H1 (cell line): ENCODE data around the gene LDLRAP1. TPM values are rescaled to one million over a fixed set of nuclear protein-coding genes. Genes with fewer than 3 reads are reported as not detected.

Source experiments
- CTCF ChIA-PET: fragments of 300-600 bp; sonication (Branson Sonifier 250); formaldehyde crosslinking; loops from one replicate; lab custom pipeline; 2021; ENCODE audit not compliant: partially characterized antibody; lab: Charles Lee
- POLR2A ChIA-PET: fragments of 300-600 bp; sonication (Branson Sonifier 250); formaldehyde crosslinking; loops from one replicate; lab custom pipeline; 2021; ENCODE audit warnings: inconsistent platforms; ENCODE audit not compliant: partially characterized antibody; lab: Charles Lee
- DNase-seq, 2 experiments: peaks; one replicate each; pipeline versions ENCODE4 v3.0.0 to v3.0.0-alpha.2; 2010 to 2022; ENCODE audit warnings: low spot score in 2 of 2, low read depth in 1 of 2, mixed read lengths in 1 of 2
- FAIRE-seq: peaks from 2 replicates; lab custom pipeline; 2011; peaks lifted over from hg19 to GRCh38; lab: Jason Lieb, UNC
- H2AFZ ChIP-seq: 2 replicates; pipeline ENCODE4 v1.8.1; 2012; ENCODE audit warnings: low read length, inconsistent platforms
- H2AK5ac ChIP-seq: 2 replicates; pipeline ENCODE4 v1.6.1; 2013; ENCODE audit warnings: low read depth, low read length
- H2BK120ac ChIP-seq: replicated peaks from 2 replicates; pipeline ENCODE3; 2013; ENCODE audit warnings: low read depth, low read length, inconsistent platforms
- H2BK12ac ChIP-seq: 2 replicates; pipeline ENCODE4 v1.6.1; 2013; ENCODE audit warnings: low read depth, low read length
- H2BK15ac ChIP-seq: 2 replicates; pipeline ENCODE4 v1.6.1; 2013; ENCODE audit warnings: low read length
- H2BK20ac ChIP-seq: 2 replicates; pipeline ENCODE4 v1.6.1; 2013; ENCODE audit warnings: low read length
- H2BK5ac ChIP-seq: 2 replicates; pipeline ENCODE4 v1.6.1; 2013; ENCODE audit warnings: low read depth, low read length
- H3K14ac ChIP-seq: 2 replicates; pipeline ENCODE4 v1.6.1; 2013; ENCODE audit warnings: inconsistent platforms; ENCODE audit not compliant: insufficient read length
- H3K18ac ChIP-seq: 2 replicates; pipeline ENCODE4 v1.6.1; 2013; ENCODE audit warnings: low read length; ENCODE audit errors: extremely low read depth
- H3K23ac ChIP-seq: 2 replicates; pipeline ENCODE4 v1.6.1; 2013; ENCODE audit warnings: inconsistent platforms; ENCODE audit not compliant: insufficient read length
- H3K23me2 ChIP-seq: 2 replicates; pipeline ENCODE4 v1.6.1; 2013; ENCODE audit warnings: low read depth, low read length
- H3K27ac ChIP-seq: 2 replicates; pipeline ENCODE4 v1.6.1; 2011; ENCODE audit warnings: low read depth, low read length, inconsistent platforms
- H3K27me3 ChIP-seq, 4 experiments: replicated peaks in 1 of 4; 1 replicate in 1 of 4; 2 replicates in 3 of 4; pipeline versions ENCODE4 v1.6.1 to v1.8.1; 2011 to 2013; ENCODE audit warnings: low read length in 3 of 4, mild to moderate bottlenecking in 3 of 4, inconsistent platforms in 2 of 4, mixed read lengths in 2 of 4, moderate library complexity in 1 of 4; ENCODE audit not compliant: control insufficient read depth in 3 of 4, insufficient read depth in 3 of 4; ENCODE audit errors: extremely low read depth in 1 of 4
- H3K36me3 ChIP-seq, 4 experiments: 2 replicates each; pipeline versions ENCODE4 v1.6.1 to v1.8.1; 2011 to 2013; ENCODE audit warnings: mild to moderate bottlenecking in 4 of 4, low read length in 3 of 4, moderate library complexity in 2 of 4, control low read depth in 1 of 4, inconsistent platforms in 1 of 4; ENCODE audit not compliant: insufficient read depth in 4 of 4, control insufficient read depth in 2 of 4
- H3K4ac ChIP-seq: replicated peaks from 2 replicates; pipeline ENCODE3; 2013; ENCODE audit warnings: low read length, low read depth, mixed read lengths, inconsistent platforms; ENCODE audit not compliant: insufficient read length
- H3K4me1 ChIP-seq, 4 experiments: replicated peaks in 1 of 4; 1 replicate in 1 of 4; 2 replicates in 3 of 4; pipeline versions ENCODE4 v1.6.1 to v1.8.1; 2011 to 2013; ENCODE audit warnings: low read length in 3 of 4, inconsistent platforms in 2 of 4, mixed read lengths in 1 of 4; ENCODE audit not compliant: insufficient read depth in 4 of 4, control insufficient read depth in 3 of 4
- H3K4me2 ChIP-seq, 2 experiments: 2 replicates each; pipeline versions ENCODE4 v1.6.1 to v1.8.1; 2011 to 2013; ENCODE audit warnings: low read depth in 2 of 2, low read length in 2 of 2, control low read depth in 1 of 2, inconsistent platforms in 1 of 2, mild to moderate bottlenecking in 1 of 2; ENCODE audit not compliant: insufficient read depth in 1 of 2
- H3K4me3 ChIP-seq, 4 experiments: fragments of 200-600, 300-600 bp in 1 of 4; sonication (generic), shearing (Covaris generic), sonication (Bioruptor Twin) in 1 of 4; 2 replicates each; pipeline versions ENCODE4 v1.5.1 to v1.8.1; 2011 to 2016; ENCODE audit warnings: low read length in 4 of 4, low read depth in 3 of 4, control low read depth in 2 of 4, inconsistent platforms in 2 of 4, mild to moderate bottlenecking in 2 of 4, mixed read lengths in 1 of 4, moderate library complexity in 1 of 4; ENCODE audit not compliant: insufficient read depth in 2 of 4; ENCODE audit errors: extremely low read depth in 1 of 4
- H3K56ac ChIP-seq: replicated peaks from 2 replicates; pipeline ENCODE3; 2013; ENCODE audit warnings: low read depth, mild to moderate bottlenecking, mixed read lengths, low read length, inconsistent platforms; ENCODE audit not compliant: insufficient read length
- H3K79me1 ChIP-seq: 2 replicates; pipeline ENCODE4 v1.6.1; 2013; ENCODE audit warnings: low read depth, low read length, control low read depth
- H3K79me2 ChIP-seq, 2 experiments: 2 replicates each; pipeline versions ENCODE4 v1.6.1 to v1.8.1; 2012 to 2013; ENCODE audit warnings: low read length in 2 of 2, mild to moderate bottlenecking in 2 of 2, inconsistent platforms in 1 of 2; ENCODE audit not compliant: insufficient read depth in 2 of 2, control insufficient read depth in 1 of 2
- H3K9ac ChIP-seq, 4 experiments: replicated peaks in 1 of 4; 1 replicate in 1 of 4; 2 replicates in 3 of 4; pipeline versions ENCODE4 v1.6.1 to v1.8.1; 2011 to 2013; ENCODE audit warnings: low read depth in 3 of 4, low read length in 3 of 4, control low read depth in 2 of 4, mild to moderate bottlenecking in 2 of 4, moderate library complexity in 2 of 4, inconsistent platforms in 1 of 4; ENCODE audit errors: extremely low read depth in 1 of 4
- H3K9me3 ChIP-seq, 2 experiments: 2 replicates each; pipeline versions ENCODE4 v1.6.1 to v1.8.1; 2012 to 2013; ENCODE audit warnings: mild to moderate bottlenecking in 2 of 2, moderate library complexity in 2 of 2, control low read depth in 1 of 2, inconsistent platforms in 1 of 2, low read depth in 1 of 2, low read length in 1 of 2, mixed read lengths in 1 of 2; ENCODE audit not compliant: insufficient read depth in 2 of 2
- H4K20me1 ChIP-seq, 2 experiments: replicated peaks in 1 of 2; 2 replicates each; pipeline versions ENCODE3 to v1.8.1; 2011 to 2013; ENCODE audit warnings: inconsistent platforms in 2 of 2, low read length in 2 of 2, mild to moderate bottlenecking in 1 of 2; ENCODE audit not compliant: insufficient read depth in 2 of 2, control insufficient read depth in 1 of 2
- H4K5ac ChIP-seq: 2 replicates; pipeline ENCODE4 v1.6.1; 2013; ENCODE audit warnings: low read length, low read depth, mixed read lengths, inconsistent platforms; ENCODE audit not compliant: insufficient read length
- H4K8ac ChIP-seq: 2 replicates; pipeline ENCODE4 v1.8.0; 2013; ENCODE audit warnings: mild to moderate bottlenecking, moderate library complexity, low read length, inconsistent platforms; ENCODE audit not compliant: insufficient read depth; ENCODE audit errors: extremely low read depth
- H4K91ac ChIP-seq: replicated peaks from 2 replicates; pipeline ENCODE3; 2013; ENCODE audit warnings: low read length, mixed read lengths, inconsistent platforms; ENCODE audit not compliant: insufficient read length
- CEBPB ChIP-seq: IDR thresholded peaks from 2 replicates; pipeline ENCODE4 v1.6.1; 2012; ENCODE audit warnings: low read depth, low read length
- CHD1 ChIP-seq: IDR thresholded peaks from 2 replicates; pipeline ENCODE4 v1.6.1; 2012; ENCODE audit warnings: low read depth, low read length, improper control_type of control experiment
- CREB1 ChIP-seq: IDR thresholded peaks from 2 replicates; pipeline ENCODE4 v1.6.1; 2012; ENCODE audit warnings: inconsistent platforms
- CTCF ChIP-seq, 3 experiments: IDR thresholded peaks; 1 replicate in 2 of 3; 2 replicates in 1 of 3; pipeline versions ENCODE4 v1.5.1 to v1.6.1; 2011; ENCODE audit warnings: low read length in 3 of 3, mild to moderate bottlenecking in 3 of 3, inconsistent platforms in 2 of 3, low read depth in 1 of 3, moderate library complexity in 1 of 3; ENCODE audit not compliant: insufficient read depth in 1 of 3; ENCODE audit errors: control extremely low read depth in 1 of 3
- FOSL1 ChIP-seq: IDR thresholded peaks from 2 replicates; pipeline ENCODE4 v1.6.1; 2011; ENCODE audit warnings: mild to moderate bottlenecking, low read depth, low read length, moderate library complexity; ENCODE audit not compliant: insufficient read depth
- GTF2F1 ChIP-seq: IDR thresholded peaks from 2 replicates; pipeline ENCODE4 v1.6.1; 2012; ENCODE audit warnings: low read depth, low read length, improper control_type of control experiment, borderline replicate concordance
- HDAC6 ChIP-seq: IDR thresholded peaks from one replicate; pipeline ENCODE4 v1.7.1; 2012; ENCODE audit warnings: low read depth, mild to moderate bottlenecking, inconsistent platforms, low read length, moderate library complexity
- NANOG ChIP-seq: IDR thresholded peaks from 2 replicates; pipeline ENCODE4 v1.6.1; 2011; ENCODE audit warnings: low read length, low read depth, mild to moderate bottlenecking, inconsistent platforms; ENCODE audit not compliant: insufficient read depth, poor library complexity, severe bottlenecking
- RBBP5 ChIP-seq: IDR thresholded peaks from 2 replicates; pipeline ENCODE4 v1.7.1; 2012; ENCODE audit warnings: low read depth, mild to moderate bottlenecking, inconsistent platforms, low read length, moderate library complexity, borderline replicate concordance
- SIRT6 ChIP-seq: IDR thresholded peaks from one replicate; pipeline ENCODE4 v1.7.1; 2012; ENCODE audit warnings: low read length, inconsistent platforms
- SUZ12 ChIP-seq: fragments of 200-600 bp; sonication (generic); IDR thresholded peaks from 2 replicates; pipeline ENCODE4 v1.6.1; 2012; ENCODE audit warnings: mild to moderate bottlenecking, inconsistent platforms, low read length, moderate library complexity, mixed read lengths
- TCF12 ChIP-seq: IDR thresholded peaks from 2 replicates; pipeline ENCODE4 v1.6.1; 2011; ENCODE audit warnings: low read depth, mild to moderate bottlenecking, low read length
- WGBS, 2 experiments: shearing (Covaris generic) in 1 of 2; methylation state at CpG; one replicate each; pipeline versions ENCODE4 v1.1.6 to v1.1.7; 2013 to 2015; ENCODE audit warnings: low lambda C conversion rate in 2 of 2, mixed read lengths in 2 of 2, inconsistent platforms in 1 of 2, low coverage in 1 of 2, missing lambda C conversion rate in 1 of 2; ENCODE audit not compliant: insufficient replicate concordance in 2 of 2, insufficient coverage in 1 of 2, insufficient read length in 1 of 2; ENCODE audit errors: extremely low coverage in 1 of 2, missing lambda C conversion rate in 1 of 2; 5-methylcytosine and 5-hydroxymethylcytosine counted together
- polyA plus RNA-seq, 7 experiments: library from polyadenylated mRNA; depleted of rRNA in 3 of 7; stranded (reverse) in 5 of 7; unstranded in 2 of 7; fragments of >200 nt in 5 of 7; fragments of 200-250 nt in 2 of 7; gene quantifications; 1 replicate in 5 of 7; 2 replicates in 1 of 7; 4 replicates in 1 of 7; pipeline versions ENCODE4 v1.2.1 to v1.2.3, GENCODE V29; 2011 to 2013; ENCODE audit warnings: missing spikeins in 2 of 7, mixed read lengths in 2 of 7
- total RNA-seq: library from RNA; stranded (reverse); fragmentation: NEBNext Ultra II Directional; extraction: Animal tissue kit (Norgen Biotek cat#: 25700); gene quantifications from 2 replicates; pipeline ENCODE4 v1.2.1, GENCODE V29; 2021

The LDLRAP1 gene
- total and polyA plus RNA-seq, 2 of the 8 experiments (the other 6 are each of a cell fraction or from before 2014, with no cell fraction given) = 12.8 to 13.2 TPM

- ChIA-PET POLR2A (interaction anchor here (1.0 to 1.4 kb wide), 2 partner anchors 11 to 12 kb away, joined by 3 to 4 read pairs; no protein-coding TSS in a partner anchor), CTCF (interaction anchor here (0.6 to 10.8 kb wide), 6 partner anchors 8 to 78 kb away, joined by 3 to 93 read pairs (median 6); no protein-coding TSS in a partner anchor)
- Histone ChIP-seq H3K36me3 (peaks cover 0 to 10% (median 3%) of the 10 kb centered on the region in 4 experiments; a peak in 4 of 8 replicates), H4K5ac (no peak overlapping the region), H3K9ac (no peak overlapping the region), H3K4ac (no peak overlapping the region), H3K4me2 (no peak overlapping the region), H2BK120ac (no peak overlapping the region), H3K9me3 (no peaks in the 10 kb centered on the region), H3K27ac (no peak overlapping the region), H3K4me1 (peaks cover 0 to 3% (median 1%) of the 10 kb centered on the region in 4 experiments; a peak in 3 of 7 replicates), H4K91ac (no peak overlapping the region), H3K4me3 (no peak overlapping the region), H4K20me1 (peaks cover 0 to 2% of the 10 kb centered on the region in 2 experiments), H2BK12ac (no peak overlapping the region), H3K14ac (no peak overlapping the region), H2AK5ac (no peak overlapping the region), H2BK5ac (no peak overlapping the region), H3K27me3 (no peaks in the 10 kb centered on the region), H2AFZ (no peak overlapping the region), H2BK20ac (no peak overlapping the region), H3K56ac (no peak overlapping the region), H3K79me1 (no peaks in the 10 kb centered on the region), H3K18ac (no peak overlapping the region), H4K8ac (no peak overlapping the region), H3K23me2 (no peaks in the 10 kb centered on the region), H3K23ac (no peak overlapping the region), H2BK15ac (no peak overlapping the region), H3K79me2 (no peaks in the 10 kb centered on the region)
- DNase-seq (no peak), FAIRE-seq (no peak)
- WGBS, 2 experiments = 89% methylated on average over 3 of the region's 3 CpGs; no CpG with 5 or more reads in 1 of the 2 experiments
- TF ChIP-seq CTCF (IDR thresholded peaks at IDR 0.05; ENCODE audit: control extremely low read depth in 1 of 3, insufficient read depth in 1 of 3, low read depth in 1 of 3, low read length in 3 of 3) = no peak
- TF ChIP-seq CREB1 = no peak
- no peak for TF ChIP-seq SIRT6
- TF ChIP-seq NANOG = no peak
- no peak for TF ChIP-seq SUZ12
- no peak for TF ChIP-seq RBBP5
- TF ChIP-seq CEBPB = no peak
- no peak for TF ChIP-seq TCF12
- no peak for TF ChIP-seq GTF2F1
- no peak for TF ChIP-seq HDAC6
- TF ChIP-seq CHD1 = no peak
- TF ChIP-seq FOSL1 = no peak
These were observed 48.5 kb upstream of the LDLRAP1 start for GRCh38 chr1:25494952-25495351.
